ENCODE data around the gene CDH26. TPM values are rescaled to one million over a fixed set of nuclear protein-coding genes. Genes with fewer than 3 reads are reported as not detected.

CDH26 gene
- total and polyA plus RNA-seq, 7 experiments from 2014 or later = 0.09 to 6.6 (median 2.4) TPM; not detected in 1

GRCh38 chr20:60006261-60006660 is 48.0 kb downstream of the CDH26 start:
- peak overlapping the region in 1 of 9 donors; percentile 73 for H3K27ac Mint-ChIP-seq
- no peaks in the 10 kb centered on the region for H3K36me3 ChIP-seq (ENCODE audit: control insufficient read depth in 2 of 3, insufficient read depth in 3 of 3, low read length in 3 of 3)
- no peaks in the 10 kb centered on the region for H3K27me3 ChIP-seq (ENCODE audit: control insufficient read depth in 2 of 2, insufficient read depth in 2 of 2, low read length in 2 of 2)
- POLR2A ChIA-PET = no interaction called here
- H3K4me1 ChIP-seq (ENCODE audit: control insufficient read depth in 2 of 2, insufficient read depth in 2 of 2, low read length in 2 of 2) = peaks cover 0 to 2% of the 10 kb centered on the region in 2 donors
- ATAC-seq (no peak), DNase-seq (no peak)
- no peaks in the 10 kb centered on the region for H3K9me3 Mint-ChIP-seq
- H3K4me3 ChIP-seq (ENCODE audit: low read length) = no peak overlapping the region
- peaks cover 0 to 20% (median 4%) of the 10 kb centered on the region in 5 donors for H3K36me3 Mint-ChIP-seq
- H3K4me1 Mint-ChIP-seq = peaks cover 6 to 16% (median 11%) of the 10 kb centered on the region in 7 donors
- CTCF ChIA-PET = no interaction called here
- H3K27me3 Mint-ChIP-seq = peaks cover 0 to 9% (median 0%) of the 10 kb centered on the region in 5 donors
- H3K27ac ChIP-seq (ENCODE audit: low read depth, low read length) = no peak overlapping the region
- no peaks in the 10 kb centered on the region for H3K9me3 ChIP-seq (ENCODE audit: control insufficient read depth in 2 of 3, low read length in 3 of 3)
- H3K4me3 Mint-ChIP-seq = no peak overlapping the region
- intact Hi-C loops (cut with micrococcal nuclease) = no loop called here

GRCh38 chr20:60007464-60007863 is 49.2 kb downstream of the CDH26 start:
- Mint-ChIP-seq H3K4me3 (no peak overlapping the region), H3K4me1 (peaks cover 10 to 25% (median 23%) of the 10 kb centered on the region in 7 donors), H3K36me3 (peaks cover 0 to 19% (median 0%) of the 10 kb centered on the region in 5 donors), H3K27me3 (peaks cover 0 to 9% (median 6%) of the 10 kb centered on the region in 5 donors), H3K9me3 (no peaks in the 10 kb centered on the region), H3K27ac (no peak overlapping the region)
- ATAC-seq (no peak), DNase-seq (no peak)
- Histone ChIP-seq H3K4me3 (ENCODE audit: low read length) (no peak overlapping the region), H3K4me1 (ENCODE audit: control insufficient read depth in 2 of 2, insufficient read depth in 2 of 2, low read length in 2 of 2) (peaks cover 5 to 8% of the 10 kb centered on the region in 2 donors), H3K36me3 (ENCODE audit: control insufficient read depth in 2 of 3, insufficient read depth in 3 of 3, low read length in 3 of 3) (no peaks in the 10 kb centered on the region), H3K27me3 (ENCODE audit: control insufficient read depth in 2 of 2, insufficient read depth in 2 of 2, low read length in 2 of 2) (no peaks in the 10 kb centered on the region), H3K9me3 (ENCODE audit: control insufficient read depth in 2 of 3, low read length in 3 of 3) (no peaks in the 10 kb centered on the region), H3K27ac (ENCODE audit: low read depth, low read length) (no peak overlapping the region)
- ChIA-PET CTCF (no interaction called here), POLR2A (no interaction called here)
- intact Hi-C loops (cut with micrococcal nuclease) = no loop called here

GRCh38 chr20:60008130-60008808 is 50.0 kb downstream of the CDH26 start:
- H3K27ac Mint-ChIP-seq = no peak overlapping the region
- ChIA-PET POLR2A (no interaction called here), CTCF (no interaction called here)
- ATAC-seq (peak; percentile 87), DNase-seq (no peak)
- H3K27ac ChIP-seq (ENCODE audit: low read depth, low read length) = no peak overlapping the region
- no peaks in the 10 kb centered on the region for H3K9me3 Mint-ChIP-seq
- peaks cover 0 to 15% (median 0%) of the 10 kb centered on the region in 5 donors for H3K36me3 Mint-ChIP-seq
- no peak overlapping the region for H3K4me3 ChIP-seq (ENCODE audit: low read length)
- H3K36me3 ChIP-seq (ENCODE audit: control insufficient read depth in 2 of 3, insufficient read depth in 3 of 3, low read length in 3 of 3) = no peaks in the 10 kb centered on the region
- H3K4me1 ChIP-seq (ENCODE audit: control insufficient read depth in 2 of 2, insufficient read depth in 2 of 2, low read length in 2 of 2) = peaks cover 5 to 8% of the 10 kb centered on the region in 2 donors
- no peaks in the 10 kb centered on the region for H3K27me3 ChIP-seq (ENCODE audit: control insufficient read depth in 2 of 2, insufficient read depth in 2 of 2, low read length in 2 of 2)
- intact Hi-C loops (cut with micrococcal nuclease) = no loop called here
- peaks cover 10 to 27% (median 25%) of the 10 kb centered on the region in 7 donors for H3K4me1 Mint-ChIP-seq
- H3K9me3 ChIP-seq (ENCODE audit: control insufficient read depth in 2 of 3, low read length in 3 of 3) = no peaks in the 10 kb centered on the region
- H3K27me3 Mint-ChIP-seq = peaks cover 0 to 9% (median 6%) of the 10 kb centered on the region in 5 donors
- no peak overlapping the region for H3K4me3 Mint-ChIP-seq

- no peak overlapping the region for H3K4me3 ChIP-seq (ENCODE audit: low read length)
- no peak overlapping the region for H3K27ac ChIP-seq (ENCODE audit: low read depth, low read length)
- ChIA-PET POLR2A (no interaction called here), CTCF (no interaction called here)
- H3K4me1 Mint-ChIP-seq = peaks cover 10 to 27% (median 25%) of the 10 kb centered on the region in 7 donors
- peaks cover 0 to 15% (median 0%) of the 10 kb centered on the region in 5 donors for H3K36me3 Mint-ChIP-seq
- no peak overlapping the region for H3K27ac Mint-ChIP-seq
- intact Hi-C loops (cut with micrococcal nuclease) = no loop called here
- no peak for ATAC-seq
- H3K4me3 Mint-ChIP-seq = no peak overlapping the region
- no peaks in the 10 kb centered on the region for H3K36me3 ChIP-seq (ENCODE audit: control insufficient read depth in 2 of 3, insufficient read depth in 3 of 3, low read length in 3 of 3)
- H3K27me3 Mint-ChIP-seq = peaks cover 0 to 9% (median 6%) of the 10 kb centered on the region in 5 donors
- peaks cover 5 to 8% of the 10 kb centered on the region in 2 donors for H3K4me1 ChIP-seq (ENCODE audit: control insufficient read depth in 2 of 2, insufficient read depth in 2 of 2, low read length in 2 of 2)
- H3K9me3 Mint-ChIP-seq = no peaks in the 10 kb centered on the region
- no peaks in the 10 kb centered on the region for H3K27me3 ChIP-seq (ENCODE audit: control insufficient read depth in 2 of 2, insufficient read depth in 2 of 2, low read length in 2 of 2)
- H3K9me3 ChIP-seq (ENCODE audit: control insufficient read depth in 2 of 3, low read length in 3 of 3) = no peaks in the 10 kb centered on the region
- DNase-seq = no peak
Measured at GRCh38 chr20:60009318-60009717, 51.1 kb downstream of the CDH26 start.

- Histone ChIP-seq H3K4me1 (ENCODE audit: control insufficient read depth in 2 of 2, insufficient read depth in 2 of 2, low read length in 2 of 2) (peaks cover 5 to 8% of the 10 kb centered on the region in 2 donors), H3K27me3 (ENCODE audit: control insufficient read depth in 2 of 2, insufficient read depth in 2 of 2, low read length in 2 of 2) (no peaks in the 10 kb centered on the region), H3K9me3 (ENCODE audit: control insufficient read depth in 2 of 3, low read length in 3 of 3) (no peaks in the 10 kb centered on the region), H3K27ac (ENCODE audit: low read depth, low read length) (no peak overlapping the region), H3K36me3 (ENCODE audit: control insufficient read depth in 2 of 3, insufficient read depth in 3 of 3, low read length in 3 of 3) (no peaks in the 10 kb centered on the region), H3K4me3 (ENCODE audit: low read length) (no peak overlapping the region)
- H3K36me3 Mint-ChIP-seq = peaks cover 0 to 15% (median 0%) of the 10 kb centered on the region in 5 donors
- peaks cover 0 to 9% (median 8%) of the 10 kb centered on the region in 5 donors for H3K27me3 Mint-ChIP-seq
- intact Hi-C loops (cut with micrococcal nuclease) = no loop called here
- no peak overlapping the region for H3K27ac Mint-ChIP-seq
- peaks cover 10 to 27% (median 25%) of the 10 kb centered on the region in 7 donors for H3K4me1 Mint-ChIP-seq
- ChIA-PET POLR2A (no interaction called here), CTCF (no interaction called here)
- no peak overlapping the region for H3K4me3 Mint-ChIP-seq
- no peaks in the 10 kb centered on the region for H3K9me3 Mint-ChIP-seq
- no peak for DNase-seq
- ATAC-seq = no peak
Measured at GRCh38 chr20:60009826-60010616, 51.8 kb downstream of the CDH26 start.

GRCh38 chr20:60010689-60011458 is 52.7 kb downstream of the CDH26 start:
- peak overlapping the region in 6 of 10 donors; percentile 0 to 46 (median 25) for H3K4me3 Mint-ChIP-seq
- POLR2A ChIA-PET = no interaction called here

More at GRCh38 chr20:60010689-60011458, 52.7 kb downstream of the CDH26 start:
- Histone ChIP-seq H3K36me3 (ENCODE audit: control insufficient read depth in 2 of 3, insufficient read depth in 3 of 3, low read length in 3 of 3) (no peaks in the 10 kb centered on the region), H3K4me3 (ENCODE audit: low read length) (no peak overlapping the region), H3K27me3 (ENCODE audit: control insufficient read depth in 2 of 2, insufficient read depth in 2 of 2, low read length in 2 of 2) (no peaks in the 10 kb centered on the region), H3K27ac (ENCODE audit: low read depth, low read length) (no peak overlapping the region), H3K4me1 (ENCODE audit: control insufficient read depth in 2 of 2, insufficient read depth in 2 of 2, low read length in 2 of 2) (peaks cover 5 to 8% of the 10 kb centered on the region in 2 donors), H3K9me3 (ENCODE audit: control insufficient read depth in 2 of 3, low read length in 3 of 3) (no peaks in the 10 kb centered on the region)
- intact Hi-C loops (cut with micrococcal nuclease) = no loop called here
- Mint-ChIP-seq H3K36me3 (peaks cover 0 to 16% (median 0%) of the 10 kb centered on the region in 5 donors), H3K9me3 (peaks cover 0 to 1% (median 0%) of the 10 kb centered on the region in 11 donors), H3K27me3 (peaks cover 0 to 15% (median 9%) of the 10 kb centered on the region in 5 donors), H3K4me1 (peaks cover 10 to 27% (median 25%) of the 10 kb centered on the region in 7 donors), H3K27ac (no peak overlapping the region)
- CTCF ChIA-PET = no interaction called here
- DNase-seq = no peak
- ATAC-seq = no peak

All from naive thymus-derived CD4-positive, alpha-beta T cell (primary cell).